Prostate gland (tissue), 2 donors: ENCODE measurements around the gene FRRS1.

Experiments
- CTCF ChIP-seq, 4 experiments: fragments of 200-600 bp in 2 of 4; fragments of 450-650 bp in 2 of 4; sonication (generic) in 2 of 4; IDR thresholded peaks; 1 replicate in 3 of 4; 2 replicates in 1 of 4; pipeline ENCODE4 v1.5.1; 2016 to 2019; ENCODE audit warnings: antibody characterized with exemption in 4 of 4, mild to moderate bottlenecking in 2 of 4, moderate library complexity in 2 of 4
- POLR2A ChIP-seq: fragments of 450-650 bp; IDR thresholded peaks from one replicate; pipeline ENCODE4 v1.6.1; 2016; ENCODE audit warnings: antibody characterized with exemption, mild to moderate bottlenecking

- no peak for TF ChIP-seq POLR2A
- TF ChIP-seq CTCF (IDR thresholded peaks at IDR 0.05): no peak
Measured at GRCh38 chr1:99756598-99756997, 9.8 kb downstream of the FRRS1 start.
